Measurements from ENCODE around the gene CCDC188.

The CCDC188 gene

GRCh38 chr22:20106205-20106848, 44.5 kb downstream of the CCDC188 start:
- Histone ChIP-seq H3K36me3 (ENCODE audit: insufficient read depth, low read length) (peaks cover 88% of the 10 kb centered on the region), H3K4me1 (ENCODE audit: insufficient read depth, low read length, severe bottlenecking) (peaks cover 5% of the 10 kb centered on the region), H3K27me3 (ENCODE audit: insufficient read depth, low read length) (no peaks in the 10 kb centered on the region), H2AFZ (ENCODE audit: low read length) (no peak overlapping the region), H3K79me2 (ENCODE audit: insufficient read depth, low read length) (no peaks in the 10 kb centered on the region), H3K9me2 (ENCODE audit: low read depth, low read length) (no peaks in the 10 kb centered on the region), H3K4me2 (ENCODE audit: low read length) (no peak overlapping the region), H3K27ac (ENCODE audit: low read depth, low read length, poor library complexity, severe bottlenecking) (no peak overlapping the region), H3K9me3 (ENCODE audit: low read length) (no peaks in the 10 kb centered on the region), H3K9ac (ENCODE audit: low read length) (no peak overlapping the region), H3F3A (ENCODE audit: insufficient read depth, low read length) (peaks cover 6% of the 10 kb centered on the region; the same call in 1 of the 2 replicates), H4K20me1 (ENCODE audit: insufficient read depth, low read length) (no peaks in the 10 kb centered on the region), H3K4me3 (ENCODE audit: low read depth, low read length, poor library complexity, severe bottlenecking) (no peak overlapping the region)
- TF ChIP-seq EZH2 (IDR thresholded peaks at IDR 0.05; ENCODE audit: borderline replicate concordance, low read length) (no peak), CTCF (IDR thresholded peaks at IDR 0.05; ENCODE audit: low read length) (no peak)

GRCh38 chr22:20105456-20106204, 45.2 kb downstream of the CCDC188 start:
- no peaks in the 10 kb centered on the region for H3K79me2 ChIP-seq (ENCODE audit: insufficient read depth, low read length)

GRCh38 chr22:20102203-20102780, 48.6 kb downstream of the CCDC188 start:
- no peak overlapping the region for H3K4me2 ChIP-seq (ENCODE audit: low read length)
- H3K9me2 ChIP-seq (ENCODE audit: low read depth, low read length) = no peaks in the 10 kb centered on the region
- no peak overlapping the region for H2AFZ ChIP-seq (ENCODE audit: low read length)
- no peaks in the 10 kb centered on the region for H4K20me1 ChIP-seq (ENCODE audit: insufficient read depth, low read length)
- H3K4me1 ChIP-seq (ENCODE audit: insufficient read depth, low read length, severe bottlenecking) = no peaks in the 10 kb centered on the region
- no peaks in the 10 kb centered on the region for H3F3A ChIP-seq (ENCODE audit: insufficient read depth, low read length)
- no peak for TF ChIP-seq CTCF (IDR thresholded peaks at IDR 0.05; ENCODE audit: low read length)
- no peak for TF ChIP-seq EZH2 (IDR thresholded peaks at IDR 0.05; ENCODE audit: borderline replicate concordance, low read length)
- no peaks in the 10 kb centered on the region for H3K27me3 ChIP-seq (ENCODE audit: insufficient read depth, low read length)
- no peak overlapping the region for H3K4me3 ChIP-seq (ENCODE audit: low read depth, low read length, poor library complexity, severe bottlenecking)
- H3K27ac ChIP-seq (ENCODE audit: low read depth, low read length, poor library complexity, severe bottlenecking) = no peak overlapping the region
- no peaks in the 10 kb centered on the region for H3K9me3 ChIP-seq (ENCODE audit: low read length)
- H3K9ac ChIP-seq (ENCODE audit: low read length) = no peak overlapping the region
- peaks cover 84% of the 10 kb centered on the region for H3K36me3 ChIP-seq (ENCODE audit: insufficient read depth, low read length)
- no peaks in the 10 kb centered on the region for H3K79me2 ChIP-seq (ENCODE audit: insufficient read depth, low read length)

More at GRCh38 chr22:20105456-20106204, 45.2 kb downstream of the CCDC188 start:
- no peak overlapping the region for H3K4me2 ChIP-seq (ENCODE audit: low read length)
- no peak overlapping the region for H3K9ac ChIP-seq (ENCODE audit: low read length)
- no peaks in the 10 kb centered on the region for H4K20me1 ChIP-seq (ENCODE audit: insufficient read depth, low read length)
- H3K9me3 ChIP-seq (ENCODE audit: low read length) = no peaks in the 10 kb centered on the region
- H3K27me3 ChIP-seq (ENCODE audit: insufficient read depth, low read length) = no peaks in the 10 kb centered on the region
- H3F3A ChIP-seq (ENCODE audit: insufficient read depth, low read length) = peaks cover 3% of the 10 kb centered on the region; the same call in 1 of the 2 replicates
- TF ChIP-seq EZH2 (IDR thresholded peaks at IDR 0.05; ENCODE audit: borderline replicate concordance, low read length) = no peak
- TF ChIP-seq CTCF (IDR thresholded peaks at IDR 0.05; ENCODE audit: low read length) = no peak
- no peak overlapping the region for H3K27ac ChIP-seq (ENCODE audit: low read depth, low read length, poor library complexity, severe bottlenecking)
- H3K4me3 ChIP-seq (ENCODE audit: low read depth, low read length, poor library complexity, severe bottlenecking) = no peak overlapping the region
- no peaks in the 10 kb centered on the region for H3K9me2 ChIP-seq (ENCODE audit: low read depth, low read length)
- H3K36me3 ChIP-seq (ENCODE audit: insufficient read depth, low read length) = peaks cover 87% of the 10 kb centered on the region
- no peak overlapping the region for H2AFZ ChIP-seq (ENCODE audit: low read length)
- H3K4me1 ChIP-seq (ENCODE audit: insufficient read depth, low read length, severe bottlenecking) = no peaks in the 10 kb centered on the region

Data from OCI-LY1 (cell line).